PC-9 (cell line): ENCODE data around the gene DIS3L. TPM values are rescaled to one million over a fixed set of nuclear protein-coding genes. Genes with fewer than 3 reads are reported as not detected.

Source experiments
- BruUV-seq: library from RNA; stranded (reverse); fragments of 400-500 nt; replicated peaks from 2 replicates; lab custom pipeline; 2021; lab: Mats Ljungman, UMichigan
- CTCF ChIA-PET: fragments of 300-600 bp; sonication (Branson Sonifier 250); formaldehyde crosslinking; loops from one replicate; lab custom pipeline; 2022; ENCODE audit warnings: antibody characterized with exemption; lab: Charles Lee
- POLR2A ChIA-PET: fragments of 300-600 bp; sonication (Branson Sonifier 250); formaldehyde crosslinking; loops from one replicate; lab custom pipeline; 2022; ENCODE audit warnings: antibody characterized with exemption; ENCODE audit not compliant: unreplicated experiment; lab: Charles Lee
- DNase-seq, 2 experiments: peaks; one replicate each; pipeline versions ENCODE4 v3.0.0 to v3.0.0-alpha.2; 2015 to 2022; ENCODE audit warnings: mixed read lengths in 1 of 2
- H2AFZ ChIP-seq: fragments of 200-600 bp; sonication (generic); 2 replicates; pipeline ENCODE4 v1.8.1; 2017; ENCODE audit warnings: antibody characterized with exemption
- H3F3A ChIP-seq: fragments of 200-600 bp; sonication (generic); 2 replicates; pipeline ENCODE4 v1.8.1; 2017; ENCODE audit warnings: antibody characterized with exemption, mild to moderate bottlenecking, low read depth; ENCODE audit not compliant: insufficient read depth
- H3K27ac ChIP-seq: fragments of 200-600 bp; sonication (generic); 2 replicates; pipeline ENCODE4 v1.6.1; 2016; ENCODE audit warnings: mixed run types
- H3K27me3 ChIP-seq: fragments of 200-600 bp; sonication (generic); 2 replicates; pipeline ENCODE4 v1.6.1; 2016; ENCODE audit warnings: low read depth, mixed run types; ENCODE audit not compliant: insufficient read depth
- H3K36me3 ChIP-seq: fragments of 200-600 bp; sonication (generic); 2 replicates; pipeline ENCODE4 v1.6.1; 2016; ENCODE audit warnings: low read depth, mixed run types
- H3K4me1 ChIP-seq: fragments of 200-600 bp; sonication (generic); replicated peaks from 2 replicates; pipeline ENCODE4 v1.6.1; 2016; ENCODE audit warnings: mixed run types; ENCODE audit not compliant: insufficient read depth
- H3K4me2 ChIP-seq: fragments of 200-600 bp; sonication (generic); 2 replicates; pipeline ENCODE4 v1.6.1; 2017; ENCODE audit warnings: mixed run types
- H3K4me3 ChIP-seq: fragments of 200-600 bp; sonication (generic); 2 replicates; pipeline ENCODE4 v1.6.1; 2016; ENCODE audit warnings: mixed run types
- H3K79me2 ChIP-seq: fragments of 200-600 bp; sonication (generic); 2 replicates; pipeline ENCODE4 v1.6.1; 2017; ENCODE audit warnings: low read depth, mixed run types
- H3K9me2 ChIP-seq: fragments of 200-600 bp; sonication (generic); 2 replicates; pipeline ENCODE4 v1.8.1; 2017; ENCODE audit warnings: mild to moderate bottlenecking; ENCODE audit not compliant: insufficient read depth
- H3K9me3 ChIP-seq: fragments of 200-600 bp; sonication (generic); 2 replicates; pipeline ENCODE4 v1.8.1; 2016; ENCODE audit warnings: low read depth; ENCODE audit not compliant: insufficient read depth
- H4K20me1 ChIP-seq: fragments of 200-600 bp; sonication (generic); 2 replicates; pipeline ENCODE4 v1.8.1; 2017; ENCODE audit not compliant: insufficient read depth
- CTCF ChIP-seq: fragments of 200-600 bp; sonication (generic); conservative IDR thresholded peaks from 2 replicates; pipeline ENCODE4 v1.6.1; 2017; ENCODE audit warnings: mixed run types, antibody characterized with exemption, mild to moderate bottlenecking, moderate library complexity
- EZH2 ChIP-seq: fragments of 200-600 bp; sonication (generic); IDR thresholded peaks from 2 replicates; pipeline ENCODE4 v1.8.0; 2017; ENCODE audit warnings: antibody characterized with exemption, low read depth
- intact Hi-C: fragments of 100-400 bp; cut with micrococcal nuclease; formaldehyde crosslinking; loops from one replicate; pipeline ENCODE4 v1.10.0; 2022; ENCODE audit not compliant: unreplicated experiment
- total RNA-seq: library from RNA; stranded (reverse); gene quantifications from 2 replicates; pipeline ENCODE4 v1.2.3, GENCODE V29; 2021

Gene DIS3L
- total RNA-seq, 1 experiment from 2014 or later = 27.7 TPM

- no TSS peak for BruUV-seq
- H3K9me3 ChIP-seq = no peaks in the 10 kb centered on the region
- TF ChIP-seq EZH2 (no peak), CTCF (no peak)
- intact Hi-C loops = no loop called here
- H3K4me1 ChIP-seq = peaks cover 37% of the 10 kb centered on the region
- no peak overlapping the region for H3K4me2 ChIP-seq
- no peaks in the 10 kb centered on the region for H3K9me2 ChIP-seq
- no peak overlapping the region for H2AFZ ChIP-seq
- H3F3A ChIP-seq = peaks cover 13% of the 10 kb centered on the region; the same call in 1 of the 2 replicates
- no peaks in the 10 kb centered on the region for H4K20me1 ChIP-seq
- H3K79me2 ChIP-seq = no peaks in the 10 kb centered on the region
- no peaks in the 10 kb centered on the region for H3K27me3 ChIP-seq
- H3K36me3 ChIP-seq = no peaks in the 10 kb centered on the region
- ChIA-PET CTCF (no interaction called here), POLR2A (no interaction called here)
- no peak for DNase-seq
- H3K4me3 ChIP-seq = no peak overlapping the region
- H3K27ac ChIP-seq = no peak overlapping the region
Measured at GRCh38 chr15:66362776-66363175, 69.4 kb downstream of the DIS3L start.

- POLR2A ChIA-PET = no interaction called here
- H3K27me3 ChIP-seq = no peaks in the 10 kb centered on the region
- peak overlapping the region; percentile 51 for H3K4me2 ChIP-seq
- H3K27ac ChIP-seq = peak overlapping the region; percentile 61; the same call in 1 of the 2 replicates
- CTCF ChIA-PET = interaction anchor here (0.6 kb wide), 1 partner anchor 46 kb away, joined by 8 read pairs; no protein-coding TSS in a partner anchor
- no peaks in the 10 kb centered on the region for H3K9me2 ChIP-seq
- no peaks in the 10 kb centered on the region for H4K20me1 ChIP-seq
- intact Hi-C loops = loop anchor here (2.0 kb wide), 1 partner anchor 118 kb away; no protein-coding TSS in a partner anchor
- peak; percentile 57 to 71 for DNase-seq
- peaks cover 29% of the 10 kb centered on the region for H3K4me1 ChIP-seq
- no peaks in the 10 kb centered on the region for H3K36me3 ChIP-seq
- no peak overlapping the region for H2AFZ ChIP-seq
- no TSS peak for BruUV-seq
- H3F3A ChIP-seq = peaks cover 4% of the 10 kb centered on the region; the same call in 1 of the 2 replicates
- no peak for TF ChIP-seq CTCF
- no peak for TF ChIP-seq EZH2
- no peaks in the 10 kb centered on the region for H3K79me2 ChIP-seq
- no peak overlapping the region for H3K4me3 ChIP-seq
- no peaks in the 10 kb centered on the region for H3K9me3 ChIP-seq
Measured at GRCh38 chr15:66364944-66365528, 71.7 kb downstream of the DIS3L start.

GRCh38 chr15:66369773-66370651 is 76.6 kb downstream of the DIS3L start:
- Histone ChIP-seq H3K27me3 (no peaks in the 10 kb centered on the region), H3K9me3 (no peaks in the 10 kb centered on the region), H4K20me1 (no peaks in the 10 kb centered on the region), H3K27ac (peak overlapping the region; percentile 85), H2AFZ (peak overlapping the region; percentile 85), H3K4me2 (peak overlapping the region; percentile 63), H3F3A (0 out of 2 replicates have a peak, but pooled peaks cover 3% of the 10 kb centered on the region), H3K79me2 (no peaks in the 10 kb centered on the region), H3K36me3 (no peaks in the 10 kb centered on the region), H3K4me1 (peaks cover 25% of the 10 kb centered on the region), H3K4me3 (no peak overlapping the region; the same call in 1 of the 2 replicates), H3K9me2 (no peaks in the 10 kb centered on the region)
- ChIA-PET POLR2A (no interaction called here), CTCF (interaction anchor here (0.7 kb wide), 1 partner anchor 46 kb away, joined by 3 read pairs; no protein-coding TSS in a partner anchor)
- TSS peak; percentile 91 for BruUV-seq
- TF ChIP-seq CTCF = no peak
- TF ChIP-seq EZH2 = no peak
- intact Hi-C loops = no loop called here
- peak; percentile 16 to 42 for DNase-seq
